ENCODE data around the gene LIN52. TPM values are rescaled to one million over a fixed set of nuclear protein-coding genes. Genes with fewer than 3 reads are reported as not detected.

The LIN52 gene
- total and polyA plus RNA-seq, 2 of the 8 experiments (the other 6 are each of a cell fraction or from before 2014, with no cell fraction given): 6.8 to 11.6 TPM

GRCh38 chr14:74211945-74212580 lies 127.3 kb downstream of the LIN52 start:
- Histone ChIP-seq H3K4me2 (ENCODE audit: insufficient read depth in 1 of 2, low read depth in 2 of 2, low read length in 2 of 2) (no peak overlapping the region), H3K4ac (replicated peaks; ENCODE audit: insufficient read length, low read depth, low read length) (no peak overlapping the region), H2BK12ac (ENCODE audit: low read depth, low read length) (no peak overlapping the region), H3K23ac (ENCODE audit: insufficient read length) (no peak overlapping the region), H2BK5ac (ENCODE audit: low read depth, low read length) (no peak overlapping the region), H3K9me3 (ENCODE audit: insufficient read depth in 2 of 2, low read depth in 1 of 2, low read length in 1 of 2) (no peaks in the 10 kb centered on the region), H2BK120ac (replicated peaks; ENCODE audit: low read depth, low read length) (no peak overlapping the region), H3K23me2 (ENCODE audit: low read depth, low read length) (no peaks in the 10 kb centered on the region), H3K36me3 (ENCODE audit: control insufficient read depth in 2 of 4, insufficient read depth in 4 of 4, low read length in 3 of 4) (no peaks in the 10 kb centered on the region), H3K27ac (ENCODE audit: low read depth, low read length) (no peak overlapping the region), H3K4me1 (replicated peaks in 1 of 4; ENCODE audit: control insufficient read depth in 3 of 4, insufficient read depth in 4 of 4, low read length in 3 of 4) (peaks cover 0 to 7% (median 0%) of the 10 kb centered on the region in 4 experiments; a peak in 1 of 7 replicates), H4K8ac (ENCODE audit: extremely low read depth, insufficient read depth, low read length) (no peak overlapping the region), H3K27me3 (replicated peaks in 1 of 4; ENCODE audit: control insufficient read depth in 3 of 4, extremely low read depth in 1 of 4, insufficient read depth in 3 of 4, low read length in 3 of 4) (peaks cover 0 to 6% (median 4%) of the 10 kb centered on the region in 4 experiments; a peak in 4 of 7 replicates), H3K56ac (replicated peaks; ENCODE audit: insufficient read length, low read depth, low read length) (no peak overlapping the region), H3K9ac (replicated peaks in 1 of 4; ENCODE audit: extremely low read depth in 1 of 4, low read depth in 3 of 4, low read length in 3 of 4) (no peak overlapping the region), H2BK15ac (ENCODE audit: low read length) (no peak overlapping the region), H2AK5ac (ENCODE audit: low read depth, low read length) (no peak overlapping the region), H3K18ac (ENCODE audit: extremely low read depth, low read length) (no peak overlapping the region), H3K14ac (ENCODE audit: insufficient read length) (no peak overlapping the region), H4K5ac (ENCODE audit: insufficient read length, low read depth, low read length) (no peak overlapping the region), H2BK20ac (ENCODE audit: low read length) (no peak overlapping the region), H4K20me1 (replicated peaks in 1 of 2; ENCODE audit: control insufficient read depth in 1 of 2, insufficient read depth in 2 of 2, low read length in 2 of 2) (no peaks in the 10 kb centered on the region), H3K4me3 (ENCODE audit: extremely low read depth in 1 of 4, insufficient read depth in 2 of 4, low read depth in 3 of 4, low read length in 4 of 4) (no peak overlapping the region), H4K91ac (replicated peaks; ENCODE audit: insufficient read length, low read length) (no peak overlapping the region), H3K79me2 (ENCODE audit: control insufficient read depth in 1 of 2, insufficient read depth in 2 of 2, low read length in 2 of 2) (no peaks in the 10 kb centered on the region), H3K79me1 (ENCODE audit: low read depth, low read length) (no peaks in the 10 kb centered on the region), H2AFZ (ENCODE audit: low read length) (no peak overlapping the region)
- FAIRE-seq (no peak), DNase-seq (ENCODE audit: low read depth in 1 of 2, low spot score in 2 of 2) (no peak)
- ChIA-PET POLR2A (ENCODE audit: partially characterized antibody) (no interaction called here), CTCF (ENCODE audit: partially characterized antibody) (interaction anchor here (0.6 to 7.9 kb wide), 8 partner anchors 8 to 90 kb away, joined by 3 to 123 read pairs (median 4); partner anchors contain the start of gene ABCD4)
- 87% methylated on average over 6 of the region's 6 CpGs; no CpG with 5 or more reads in 1 of the 2 experiments for WGBS, 2 experiments (ENCODE audit: extremely low coverage in 1 of 2, insufficient coverage in 1 of 2, insufficient read length in 1 of 2, insufficient replicate concordance in 2 of 2, low coverage in 1 of 2, low lambda C conversion rate in 2 of 2, missing lambda C conversion rate in 1 of 2)
- no peak for TF ChIP-seq CBX8 (IDR thresholded peaks at IDR 0.05; ENCODE audit: borderline replicate concordance, low read depth, low read length)

Data from H1 (cell line).